Measurements from ENCODE around the gene UTS2.

The UTS2 gene

GRCh38 chr1:7884757-7885156 lies 31.9 kb upstream of the UTS2 start:
- Histone ChIP-seq H3K27me3 (ENCODE audit: insufficient read depth, low read length) (no peaks in the 10 kb centered on the region), H3K9me3 (ENCODE audit: insufficient read depth, low read depth, low read length) (no peaks in the 10 kb centered on the region), H3K4me3 (ENCODE audit: low read length) (no peak overlapping the region), H3K4me1 (ENCODE audit: insufficient read depth, low read length) (no peaks in the 10 kb centered on the region), H3K36me3 (ENCODE audit: insufficient read depth, low read length) (no peaks in the 10 kb centered on the region), H3K9ac (ENCODE audit: low read depth, low read length) (no peak overlapping the region), H3K27ac (ENCODE audit: low read depth, low read length) (no peak overlapping the region)
- 96% methylated on average over 1 of the region's 1 CpG for WGBS

- no peaks in the 10 kb centered on the region for H3K4me1 ChIP-seq (ENCODE audit: insufficient read depth, low read length)
- no peaks in the 10 kb centered on the region for H3K36me3 ChIP-seq (ENCODE audit: insufficient read depth, low read length)
- no peak overlapping the region for H3K9ac ChIP-seq (ENCODE audit: low read depth, low read length)
- no peaks in the 10 kb centered on the region for H3K27me3 ChIP-seq (ENCODE audit: insufficient read depth, low read length)
- no peak overlapping the region for H3K27ac ChIP-seq (ENCODE audit: low read depth, low read length)
- no peak overlapping the region for H3K4me3 ChIP-seq (ENCODE audit: low read length)
- 95% methylated on average over 3 of the region's 3 CpGs for WGBS
- H3K9me3 ChIP-seq (ENCODE audit: insufficient read depth, low read depth, low read length): no peaks in the 10 kb centered on the region
Measured at GRCh38 chr1:7879228-7879627, 26.4 kb upstream of the UTS2 start.

DNA sequence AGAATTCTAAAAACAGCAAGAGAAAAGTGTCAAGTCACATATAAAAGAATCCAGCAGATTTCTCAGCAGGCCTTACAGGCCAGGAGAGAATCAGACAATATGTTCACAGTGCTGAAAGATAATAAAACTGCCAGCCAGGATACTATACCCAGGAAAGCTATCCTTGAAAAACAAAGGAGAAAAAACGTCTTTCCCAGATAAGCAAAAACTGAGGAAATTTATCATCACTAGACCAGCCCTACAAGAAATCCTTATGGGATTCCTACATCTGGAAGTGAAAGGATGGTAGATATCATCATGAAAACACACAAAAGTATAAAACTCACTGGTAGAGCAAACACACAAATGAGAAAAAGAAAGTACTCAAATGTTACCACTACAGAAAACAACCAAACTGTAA lies 25.2 kb upstream of the UTS2 start:
- H3K9ac ChIP-seq (ENCODE audit: low read depth, low read length): no peak overlapping the region
- WGBS: 71% methylated on average over 1 of the region's 1 CpG
- no peaks in the 10 kb centered on the region for H3K27me3 ChIP-seq (ENCODE audit: insufficient read depth, low read length)
- no peak overlapping the region for H3K27ac ChIP-seq (ENCODE audit: low read depth, low read length)
- no peak overlapping the region for H3K4me3 ChIP-seq (ENCODE audit: low read length)
- no peaks in the 10 kb centered on the region for H3K9me3 ChIP-seq (ENCODE audit: insufficient read depth, low read depth, low read length)
- H3K4me1 ChIP-seq (ENCODE audit: insufficient read depth, low read length): no peaks in the 10 kb centered on the region
- no peaks in the 10 kb centered on the region for H3K36me3 ChIP-seq (ENCODE audit: insufficient read depth, low read length)

GRCh38 chr1:7873801-7874795 lies 21.2 kb upstream of the UTS2 start:
- no peaks in the 10 kb centered on the region for H3K4me1 ChIP-seq (ENCODE audit: insufficient read depth, low read length)
- WGBS: 92% methylated on average over 11 of the region's 11 CpGs
- H3K4me3 ChIP-seq (ENCODE audit: low read length): no peak overlapping the region
- H3K9ac ChIP-seq (ENCODE audit: low read depth, low read length): no peak overlapping the region
- H3K9me3 ChIP-seq (ENCODE audit: insufficient read depth, low read depth, low read length): no peaks in the 10 kb centered on the region
- no peaks in the 10 kb centered on the region for H3K36me3 ChIP-seq (ENCODE audit: insufficient read depth, low read length)
- H3K27me3 ChIP-seq (ENCODE audit: insufficient read depth, low read length): no peaks in the 10 kb centered on the region
- no peak overlapping the region for H3K27ac ChIP-seq (ENCODE audit: low read depth, low read length)

- no peaks in the 10 kb centered on the region for H3K9me3 ChIP-seq (ENCODE audit: insufficient read depth, low read depth, low read length)
- H3K27ac ChIP-seq (ENCODE audit: low read depth, low read length): no peak overlapping the region
- H3K27me3 ChIP-seq (ENCODE audit: insufficient read depth, low read length): no peaks in the 10 kb centered on the region
- 100% methylated on average over 4 of the region's 6 CpGs for WGBS
- H3K9ac ChIP-seq (ENCODE audit: low read depth, low read length): no peak overlapping the region
- no peaks in the 10 kb centered on the region for H3K4me1 ChIP-seq (ENCODE audit: insufficient read depth, low read length)
- H3K36me3 ChIP-seq (ENCODE audit: insufficient read depth, low read length): no peaks in the 10 kb centered on the region
- H3K4me3 ChIP-seq (ENCODE audit: low read length): no peak overlapping the region
Measured at GRCh38 chr1:7871136-7871535, 18.3 kb upstream of the UTS2 start.

DNA sequence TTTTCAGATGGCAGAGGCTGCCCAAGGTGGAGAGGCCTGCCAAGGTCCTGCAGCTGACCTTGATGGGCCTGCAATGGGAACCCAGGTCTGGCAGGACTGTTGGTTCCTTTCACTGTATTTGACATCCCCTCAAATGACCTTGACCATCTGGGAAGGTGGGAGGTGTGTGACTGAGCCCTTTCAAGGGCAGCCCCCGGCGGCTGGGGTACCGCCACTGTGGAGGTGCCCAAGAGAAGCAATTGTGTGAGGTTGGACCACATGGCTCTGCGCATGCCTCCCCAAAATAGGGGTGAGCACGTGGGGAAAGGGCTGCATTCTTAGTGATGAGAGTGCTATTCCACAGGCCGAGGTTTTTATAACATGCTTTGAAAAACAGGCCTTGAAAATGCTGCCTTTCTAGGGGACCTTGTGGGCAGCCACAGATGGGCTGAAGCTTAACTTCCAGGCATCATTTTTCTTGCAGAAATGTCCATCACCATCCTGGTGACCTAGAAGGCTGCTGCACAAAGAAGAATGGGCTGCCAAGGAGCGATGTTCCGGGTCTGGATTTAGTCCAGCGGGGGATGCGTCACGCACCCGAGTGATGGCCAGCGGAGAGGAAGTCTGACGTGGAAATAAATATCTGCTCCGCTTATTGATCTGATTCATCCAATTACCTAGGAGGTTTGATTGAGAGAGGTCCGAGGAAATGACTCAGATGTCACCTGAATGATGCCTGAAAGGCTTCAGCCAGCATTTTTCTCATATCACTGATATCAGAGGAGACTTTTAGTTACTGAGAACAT lies 16.5 kb upstream of the UTS2 start:
- Histone ChIP-seq H3K4me3 (ENCODE audit: low read length) (no peak overlapping the region), H3K36me3 (ENCODE audit: insufficient read depth, low read length) (no peaks in the 10 kb centered on the region), H3K9me3 (ENCODE audit: insufficient read depth, low read depth, low read length) (no peaks in the 10 kb centered on the region), H3K27ac (ENCODE audit: low read depth, low read length) (no peak overlapping the region), H3K9ac (ENCODE audit: low read depth, low read length) (no peak overlapping the region), H3K4me1 (ENCODE audit: insufficient read depth, low read length) (no peaks in the 10 kb centered on the region), H3K27me3 (ENCODE audit: insufficient read depth, low read length) (no peaks in the 10 kb centered on the region)
- WGBS: 95% methylated on average over 16 of the region's 16 CpGs

GRCh38 chr1:7868070-7868780 lies 15.4 kb upstream of the UTS2 start:
- no peaks in the 10 kb centered on the region for H3K27me3 ChIP-seq (ENCODE audit: insufficient read depth, low read length)
- no peaks in the 10 kb centered on the region for H3K36me3 ChIP-seq (ENCODE audit: insufficient read depth, low read length)
- H3K9ac ChIP-seq (ENCODE audit: low read depth, low read length): no peak overlapping the region
- H3K4me3 ChIP-seq (ENCODE audit: low read length): no peak overlapping the region
- no peak overlapping the region for H3K27ac ChIP-seq (ENCODE audit: low read depth, low read length)
- 93% methylated on average over 10 of the region's 10 CpGs for WGBS
- H3K9me3 ChIP-seq (ENCODE audit: insufficient read depth, low read depth, low read length): no peaks in the 10 kb centered on the region
- no peaks in the 10 kb centered on the region for H3K4me1 ChIP-seq (ENCODE audit: insufficient read depth, low read length)

GRCh38 chr1:7865978-7866377 lies 13.1 kb upstream of the UTS2 start:
- H3K9ac ChIP-seq (ENCODE audit: low read depth, low read length): no peak overlapping the region
- no peak overlapping the region for H3K27ac ChIP-seq (ENCODE audit: low read depth, low read length)
- WGBS: 92% methylated on average over 16 of the region's 16 CpGs
- no peaks in the 10 kb centered on the region for H3K36me3 ChIP-seq (ENCODE audit: insufficient read depth, low read length)
- H3K4me1 ChIP-seq (ENCODE audit: insufficient read depth, low read length): no peaks in the 10 kb centered on the region
- H3K27me3 ChIP-seq (ENCODE audit: insufficient read depth, low read length): no peaks in the 10 kb centered on the region
- no peak overlapping the region for H3K4me3 ChIP-seq (ENCODE audit: low read length)
- no peaks in the 10 kb centered on the region for H3K9me3 ChIP-seq (ENCODE audit: insufficient read depth, low read depth, low read length)

DNA sequence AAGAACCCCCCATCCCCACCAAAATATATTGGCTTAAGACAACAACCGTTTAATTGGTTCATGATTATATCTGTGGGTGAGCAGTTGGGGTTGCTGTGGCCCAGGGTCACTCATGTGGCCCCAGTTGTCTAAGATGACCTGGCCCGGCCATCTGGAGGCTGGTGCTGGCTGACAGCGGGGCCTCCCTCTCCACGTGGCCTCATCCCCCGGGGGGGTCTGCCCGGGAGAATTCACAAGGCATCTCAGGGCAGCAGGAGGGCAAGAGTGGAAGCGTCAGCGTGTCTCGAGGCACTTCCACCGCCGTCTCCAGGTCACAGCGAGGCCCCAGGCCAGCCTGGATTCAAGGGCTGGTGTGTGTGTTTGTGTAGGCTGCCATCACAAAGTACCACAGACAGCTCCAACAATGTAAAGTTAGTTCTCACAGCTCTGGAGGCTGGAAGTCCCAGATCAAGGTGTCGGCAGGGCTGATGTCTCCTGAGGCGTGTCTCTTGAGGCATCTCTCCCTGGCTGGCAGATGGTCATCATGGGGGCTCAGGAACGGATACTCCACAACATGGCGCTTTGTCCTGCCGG lies 11.0 kb upstream of the UTS2 start:
- Histone ChIP-seq H3K27ac (ENCODE audit: low read depth, low read length) (no peak overlapping the region), H3K4me1 (ENCODE audit: insufficient read depth, low read length) (no peaks in the 10 kb centered on the region), H3K9me3 (ENCODE audit: insufficient read depth, low read depth, low read length) (no peaks in the 10 kb centered on the region), H3K4me3 (ENCODE audit: low read length) (no peak overlapping the region), H3K27me3 (ENCODE audit: insufficient read depth, low read length) (no peaks in the 10 kb centered on the region), H3K36me3 (ENCODE audit: insufficient read depth, low read length) (no peaks in the 10 kb centered on the region), H3K9ac (ENCODE audit: low read depth, low read length) (no peak overlapping the region)
- WGBS: 89% methylated on average over 17 of the region's 17 CpGs

GRCh38 chr1:7862211-7863060 lies 9.6 kb upstream of the UTS2 start:
- H3K9me3 ChIP-seq (ENCODE audit: insufficient read depth, low read depth, low read length): no peaks in the 10 kb centered on the region
- H3K4me1 ChIP-seq (ENCODE audit: insufficient read depth, low read length): no peaks in the 10 kb centered on the region
- H3K36me3 ChIP-seq (ENCODE audit: insufficient read depth, low read length): no peaks in the 10 kb centered on the region
- H3K27ac ChIP-seq (ENCODE audit: low read depth, low read length): no peak overlapping the region
- WGBS: 93% methylated on average over 17 of the region's 17 CpGs
- no peaks in the 10 kb centered on the region for H3K27me3 ChIP-seq (ENCODE audit: insufficient read depth, low read length)
- H3K9ac ChIP-seq (ENCODE audit: low read depth, low read length): no peak overlapping the region
- no peak overlapping the region for H3K4me3 ChIP-seq (ENCODE audit: low read length)

All from HUES64 (cell line).